Esophagus squamous epithelium (tissue), 5 donors: ENCODE measurements around the gene TAF7. TPM values are rescaled to one million over a fixed set of nuclear protein-coding genes. Genes with fewer than 3 reads are reported as not detected.
"Not testable (repeated sequence)": the region's sequence is repeated elsewhere in the genome, so short reads cannot be mapped to it uniquely, and the experiment has no call there.

Experiments
- DNase-seq: peaks from one replicate; lab custom pipeline; 2025; lab: John Stamatoyannopoulos, UW
- H3K27ac ChIP-seq, 4 donors: fragments of 200-600 bp; sonication (generic); one replicate each; pipeline ENCODE4 v1.5.1; 2016 to 2019; ENCODE audit warnings: mild to moderate bottlenecking in 1 of 4
- H3K27me3 ChIP-seq, 4 donors: fragments of 200-600 bp; sonication (generic); 1 replicate in 3 of 4; 2 replicates in 1 of 4; pipeline versions ENCODE4 v1.5.1 to v1.6.0; 2017 to 2021; ENCODE audit warnings: antibody characterized with exemption in 1 of 4
- H3K36me3 ChIP-seq, 3 donors: fragments of 200-600 bp; sonication (generic); one replicate each; pipeline ENCODE4 v1.5.1; 2016 to 2019
- H3K4me1 ChIP-seq, 3 donors: fragments of 200-600 bp; sonication (generic); one replicate each; pipeline ENCODE4 v1.5.1; 2017 to 2019
- H3K4me3 ChIP-seq, 4 donors: fragments of 200-600 bp; sonication (generic); 1 replicate in 3 of 4; 2 replicates in 1 of 4; pipeline ENCODE4 v1.5.1; 2016 to 2019; ENCODE audit warnings: mild to moderate bottlenecking in 2 of 4, moderate library complexity in 1 of 4
- H3K9me3 ChIP-seq, 3 donors: fragments of 200-600 bp; sonication (generic); one replicate each; pipeline ENCODE4 v1.5.1; 2016 to 2019
- CTCF ChIP-seq, 6 experiments: fragments of 450-650 bp in 4 of 6; fragments of 200-600 bp in 2 of 6; sonication (generic) in 2 of 6; IDR thresholded peaks; one replicate each; pipeline ENCODE4 v1.5.1; 2016 to 2019; ENCODE audit warnings: antibody characterized with exemption in 6 of 6, mild to moderate bottlenecking in 4 of 6, moderate library complexity in 4 of 6
- POLR2A ChIP-seq, 4 donors: fragments of 450-650 bp; IDR thresholded peaks; one replicate each; pipeline ENCODE4 v1.6.1; 2017; ENCODE audit warnings: antibody characterized with exemption in 4 of 4, mild to moderate bottlenecking in 4 of 4, moderate library complexity in 3 of 4
- WGBS, 2 donors: methylation state at CpG; one replicate each; pipeline ENCODE4 v1.1.5; 2018; 5-methylcytosine and 5-hydroxymethylcytosine counted together
- intact Hi-C: fragments of 100-400 bp; cut with DNase I; formaldehyde crosslinking; loops from one replicate; pipeline ENCODE4 v1.15.0; 2022
- total RNA-seq, 4 donors: library from RNA; depleted of rRNA; stranded (reverse); fragments of >200 nt; gene quantifications; one replicate each; pipeline ENCODE4 v1.1.0, GENCODE V29; 2016
- donor health status: DM: yes; HTN: yes; CAD: no.

Gene TAF7
- total RNA-seq, 4 donors from 2014 or later: 29.8 to 42.3 (median 35.6) TPM

- H3K4me3 ChIP-seq: peak within 1 kb of the TSS in 3 of 4 donors; percentile 11 to 47 (median 26)
- TF ChIP-seq CTCF (IDR thresholded peaks at IDR 0.05) (peak in 2 of 6 experiments; percentile 5 to 23), POLR2A (IDR thresholded peaks at IDR 0.05) (no peak)
- intact Hi-C loops: no loop called here
- WGBS, 2 donors: 16 to 29% methylated on average over 5 to 13 of the region's 29 CpGs
- no peaks in the 10 kb centered on the region for H3K36me3 ChIP-seq
- H3K9me3 ChIP-seq: peaks cover 5 to 98% (median 76%) of the 10 kb centered on the region in 3 donors
- DNase-seq: no peak
- H3K4me1 ChIP-seq: no peaks in the 10 kb centered on the region
- peaks cover 0 to 44% (median 0%) of the 10 kb centered on the region in 4 donors for H3K27me3 ChIP-seq
- no peak within 1 kb of the TSS for H3K27ac ChIP-seq
Observed at GRCh38 chr5:141354900-141355469, 34.4 kb upstream of the TAF7 start, which contains the start of gene PCDHGA4. Gene PCDHGA4 (plus strand): TSS chr5:141355021. CDS start chr5:141355108, 87 bp downstream.

- no peak for DNase-seq
- Histone ChIP-seq H3K36me3 (no peaks in the 10 kb centered on the region), H3K9me3 (peaks cover 0 to 95% (median 66%) of the 10 kb centered on the region in 3 donors), H3K4me1 (no peaks in the 10 kb centered on the region), H3K27ac (no peak overlapping the region), H3K27me3 (peaks cover 0 to 57% (median 0%) of the 10 kb centered on the region in 4 donors), H3K4me3 (no peak overlapping the region)
- intact Hi-C loops: no loop called here
- WGBS, 2 donors: 26% methylated on average over 8 of the region's 36 CpGs; no CpG with 5 or more reads in 1 of the 2 donors
- no peak for TF ChIP-seq POLR2A (IDR thresholded peaks at IDR 0.05)
- TF ChIP-seq CTCF (IDR thresholded peaks at IDR 0.05): no peak
Observed at GRCh38 chr5:141351591-141351990, 31.0 kb upstream of the TAF7 start.

- 34 to 36% methylated on average over 21 to 26 of the region's 29 CpGs for WGBS, 2 donors
- Histone ChIP-seq H3K36me3 (no peaks in the 10 kb centered on the region), H3K4me1 (no peaks in the 10 kb centered on the region), H3K27me3 (peaks cover 0 to 64% (median 0%) of the 10 kb centered on the region in 4 donors), H3K27ac (no peak within 1 kb of the TSS), H3K4me3 (peak within 1 kb of the TSS in 2 of 4 donors; percentile 8 to 41), H3K9me3 (peaks cover 0 to 95% (median 56%) of the 10 kb centered on the region in 3 donors)
- intact Hi-C loops: no loop called here
- TF ChIP-seq POLR2A (IDR thresholded peaks at IDR 0.05): no peak
- TF ChIP-seq CTCF (IDR thresholded peaks at IDR 0.05): peak in 3 of 6 experiments; percentile 8 to 45 (median 26)
- no peak for DNase-seq
Observed at GRCh38 chr5:141349917-141350619, 29.5 kb upstream of the TAF7 start, which contains the start of gene PCDHGB1. Gene PCDHGB1 (plus strand): TSS chr5:141350099. CDS start chr5:141350261, 162 bp downstream.

- DNase-seq, H3K4me3 ChIP-seq, intact Hi-C loops, H3K4me1 ChIP-seq, H3K27ac ChIP-seq, H3K36me3 ChIP-seq: not testable (repeated sequence)
- 35 to 60% methylated on average over 4 to 7 of the region's 35 CpGs for WGBS, 2 donors
- Histone ChIP-seq H3K9me3 (peaks cover 0 to 91% (median 48%) of the 10 kb centered on the region in 3 donors), H3K27me3 (peaks cover 0 to 62% (median 0%) of the 10 kb centered on the region in 4 donors)
Observed at GRCh38 chr5:141346017-141346416, 25.4 kb upstream of the TAF7 start.

- 59 to 60% methylated on average over 11 to 17 of the region's 20 CpGs for WGBS, 2 donors
- Histone ChIP-seq H3K36me3 (no peaks in the 10 kb centered on the region), H3K9me3 (peaks cover 0 to 91% (median 48%) of the 10 kb centered on the region in 3 donors), H3K27me3 (peaks cover 0 to 60% (median 0%) of the 10 kb centered on the region in 4 donors), H3K4me1 (no peaks in the 10 kb centered on the region), H3K27ac (no peak overlapping the region), H3K4me3 (no peak overlapping the region)
- intact Hi-C loops: no loop called here
- TF ChIP-seq CTCF (IDR thresholded peaks at IDR 0.05): no peak
- no peak for TF ChIP-seq POLR2A (IDR thresholded peaks at IDR 0.05)
- no peak for DNase-seq
Observed at GRCh38 chr5:141345327-141345726, 24.7 kb upstream of the TAF7 start.
